Stimulated activated CD4-positive, alpha-beta T cell treated with anti-CD3 and anti-CD28 coated beads, Interleukin-12 subunit alpha, Interleukin-12 subunit beta, amount 100 ng/mL, for 24 hours (primary cell): ENCODE measurements around the gene BEST3.

Experiments
- DNase-seq, 2 experiments: peaks; one replicate each; pipeline ENCODE4 v3.0.0-alpha.2; 2020; ENCODE audit warnings: low read depth in 2 of 2

The BEST3 gene

GRCh38 chr12:69698769-69699540, at the start of gene BEST3:
TSS of gene BEST3 (minus strand) at chr12:69699303. CDS start at chr12:69697798, 1,505 bp downstream.
- no peak for DNase-seq

GRCh38 chr12:69744109-69744508, 45.0 kb upstream of the BEST3 start:
- no peak for DNase-seq

GRCh38 chr12:69739287-69740191, 40.4 kb upstream of the BEST3 start:
- peak; percentile 31 to 38 for DNase-seq

GRCh38 chr12:69738351-69739286, 39.5 kb upstream of the BEST3 start, which contains the start of gene RAB3IP:
TSS of gene RAB3IP (plus strand) at chr12:69738860. CDS start at chr12:69755409, 16,549 bp downstream.
- peak; percentile 85 to 91 for DNase-seq

GRCh38 chr12:69733638-69734037, 34.5 kb upstream of the BEST3 start:
- DNase-seq: no peak

GRCh38 chr12:69732088-69732487, 33.0 kb upstream of the BEST3 start:
- no peak for DNase-seq

GRCh38 chr12:69726922-69727321, 27.8 kb upstream of the BEST3 start:
- DNase-seq: no peak

- DNase-seq: no peak
These were observed 21.6 kb upstream of the BEST3 start for GRCh38 chr12:69720750-69721149.

GRCh38 chr12:69719336-69720316, 20.5 kb upstream of the BEST3 start:
- no peak for DNase-seq

GRCh38 chr12:69714542-69714941, 15.4 kb upstream of the BEST3 start:
- DNase-seq: no peak

- DNase-seq: no peak
These were observed 13.7 kb upstream of the BEST3 start for GRCh38 chr12:69712826-69713225.

- no peak for DNase-seq
These were observed 9.5 kb upstream of the BEST3 start for GRCh38 chr12:69708649-69709048.

- DNase-seq: no peak
These were observed 5.3 kb upstream of the BEST3 start for GRCh38 chr12:69704357-69704756.

- no peak for DNase-seq
These were observed 4.1 kb upstream of the BEST3 start for GRCh38 chr12:69703146-69703642.

GRCh38 chr12:69701826-69702225, 2.7 kb upstream of the BEST3 start:
- DNase-seq: no peak

- DNase-seq: no peak
These were observed 1.0 kb downstream of the BEST3 start for GRCh38 chr12:69698054-69698453.

- DNase-seq: no peak
These were observed 5.0 kb downstream of the BEST3 start for GRCh38 chr12:69694123-69694522.

- no peak for DNase-seq
These were observed 9.5 kb downstream of the BEST3 start for GRCh38 chr12:69689638-69690037.

- peak in 1 of 2 experiments; percentile 15 for DNase-seq
These were observed 10.4 kb downstream of the BEST3 start for GRCh38 chr12:69688471-69689427.
